Neural progenitor cell (in vitro differentiated cells): Measurements from ENCODE around the gene UFC1. TPM values are rescaled to one million over a fixed set of nuclear protein-coding genes. Genes with fewer than 3 reads are reported as not detected.

Experiments
- DNase-seq: peaks from one replicate; pipeline ENCODE4 v3.0.0-alpha.2; 2016; ENCODE audit warnings: low spot score
- H2AFZ ChIP-seq: fragments of 200-600 bp; sonication (generic); replicated peaks from 2 replicates; pipeline ENCODE4 v1.6.1; 2016; ENCODE audit warnings: antibody characterized with exemption
- H3F3A ChIP-seq: fragments of 200-600 bp; sonication (generic); 2 replicates; pipeline ENCODE4 v1.6.1; 2016; ENCODE audit warnings: antibody characterized with exemption, low read depth
- H3K27ac ChIP-seq: fragments of 200-600 bp; sonication (generic); 2 replicates; pipeline ENCODE4 v1.5.1; 2016; ENCODE audit warnings: mild to moderate bottlenecking
- H3K27me3 ChIP-seq: fragments of 200-600 bp; sonication (generic); 2 replicates; pipeline ENCODE4 v1.6.1; 2016; ENCODE audit warnings: mild to moderate bottlenecking, moderate library complexity
- H3K36me3 ChIP-seq: fragments of 200-600 bp; sonication (generic); 2 replicates; pipeline ENCODE4 v1.5.1; 2016
- H3K4me1 ChIP-seq: fragments of 200-600 bp; sonication (generic); 2 replicates; pipeline ENCODE4 v1.6.1; 2016; ENCODE audit warnings: mixed run types
- H3K4me2 ChIP-seq: fragments of 200-600 bp; sonication (generic); 2 replicates; pipeline ENCODE4 v1.6.1; 2016
- H3K4me3 ChIP-seq: fragments of 200-600 bp; sonication (generic); 2 replicates; pipeline ENCODE4 v1.5.1; 2016
- H3K79me2 ChIP-seq: fragments of 200-600 bp; sonication (generic); 2 replicates; pipeline ENCODE4 v1.6.1; 2016; ENCODE audit warnings: low read depth
- H3K9ac ChIP-seq: fragments of 200-600 bp; sonication (generic); 2 replicates; pipeline ENCODE4 v1.6.1; 2016
- H3K9me3 ChIP-seq: fragments of 200-600 bp; sonication (generic); 2 replicates; pipeline ENCODE4 v1.5.1; 2016; ENCODE audit warnings: low read depth
- H4K20me1 ChIP-seq: fragments of 200-600 bp; sonication (generic); 2 replicates; pipeline ENCODE4 v1.6.1; 2016; ENCODE audit warnings: low read depth
- H3K27ac Mint-ChIP-seq: 3 replicates; pipeline ENCODE4 v1.8.0; 2021; ENCODE audit warnings: mixed read lengths
- H3K27me3 Mint-ChIP-seq: 2 replicates; pipeline ENCODE4 v1.8.0; 2022; ENCODE audit warnings: low read depth, mild to moderate bottlenecking, inconsistent platforms, moderate library complexity, mixed read lengths; ENCODE audit not compliant: insufficient read depth
- H3K36me3 Mint-ChIP-seq: 3 replicates; pipeline ENCODE4 v1.8.0; 2021; ENCODE audit warnings: mixed read lengths
- H3K4me1 Mint-ChIP-seq: 3 replicates; pipeline ENCODE4 v1.8.0; 2021; ENCODE audit warnings: mixed read lengths
- H3K4me3 Mint-ChIP-seq: 3 replicates; pipeline ENCODE4 v1.8.0; 2021; ENCODE audit warnings: mild to moderate bottlenecking, moderate library complexity, mixed read lengths
- H3K9me3 Mint-ChIP-seq: 3 replicates; pipeline ENCODE4 v1.8.0; 2020; ENCODE audit warnings: mixed read lengths
- CTCF ChIP-seq: fragments of 200-600 bp; sonication (generic); IDR thresholded peaks from 2 replicates; pipeline ENCODE4 v1.5.1; 2017; ENCODE audit warnings: antibody characterized with exemption, mild to moderate bottlenecking
- EZH2 ChIP-seq: fragments of 200-600 bp; sonication (generic); IDR thresholded peaks from 2 replicates; pipeline ENCODE4 v1.6.1; 2017; ENCODE audit warnings: antibody characterized with exemption, mild to moderate bottlenecking, moderate library complexity
- EZH2phosphoT487 ChIP-seq: fragments of 200-600 bp; sonication (generic); IDR thresholded peaks from 2 replicates; pipeline ENCODE4 v1.6.1; 2017; ENCODE audit warnings: antibody characterized with exemption
- total RNA-seq: library from RNA; depleted of rRNA; stranded (reverse); fragments of >200 nt; gene quantifications from 2 replicates; pipeline ENCODE4 v1.2.3, GENCODE V29; 2015; ENCODE audit warnings: low replicate concordance

Gene UFC1
- total RNA-seq, 1 donor from 2014 or later = 114 TPM

- no peak overlapping the region for H3K27ac Mint-ChIP-seq
- no peak overlapping the region for H3K9ac ChIP-seq
- H3K36me3 ChIP-seq = no peaks in the 10 kb centered on the region
- TF ChIP-seq EZH2 (no peak), EZH2phosphoT487 (no peak), CTCF (peak; percentile 60)
- H3K9me3 ChIP-seq = no peaks in the 10 kb centered on the region
- peak; percentile 56 for DNase-seq
- no peak overlapping the region for H2AFZ ChIP-seq
- H3K4me1 ChIP-seq = no peaks in the 10 kb centered on the region
- peaks cover 7% of the 10 kb centered on the region for H3K36me3 Mint-ChIP-seq
- no peaks in the 10 kb centered on the region for H4K20me1 ChIP-seq
- H3K27me3 ChIP-seq = no peaks in the 10 kb centered on the region
- no peaks in the 10 kb centered on the region for H3K27me3 Mint-ChIP-seq
- peaks cover 6% of the 10 kb centered on the region for H3F3A ChIP-seq
- no peaks in the 10 kb centered on the region for H3K9me3 Mint-ChIP-seq
- peaks cover 6% of the 10 kb centered on the region for H3K79me2 ChIP-seq
- no peak overlapping the region for H3K4me2 ChIP-seq
- H3K4me1 Mint-ChIP-seq = peaks cover 4% of the 10 kb centered on the region
- no peak overlapping the region for H3K4me3 Mint-ChIP-seq
- H3K4me3 ChIP-seq = no peak overlapping the region
- H3K27ac ChIP-seq = no peak overlapping the region
Measured at GRCh38 chr1:161139766-161140165, 14.0 kb upstream of the UFC1 start.

GRCh38 chr1:161140755-161141400 is 12.9 kb upstream of the UFC1 start:
- H3K4me3 Mint-ChIP-seq = no peak overlapping the region
- Histone ChIP-seq H3K4me1 (no peaks in the 10 kb centered on the region), H3F3A (peaks cover 6% of the 10 kb centered on the region), H3K9me3 (no peaks in the 10 kb centered on the region), H3K79me2 (no peaks in the 10 kb centered on the region), H3K27ac (no peak overlapping the region), H2AFZ (no peak overlapping the region), H3K4me2 (no peak overlapping the region), H4K20me1 (no peaks in the 10 kb centered on the region), H3K9ac (no peak overlapping the region), H3K36me3 (no peaks in the 10 kb centered on the region), H3K4me3 (no peak overlapping the region), H3K27me3 (no peaks in the 10 kb centered on the region)
- no peak for DNase-seq
- no peak for TF ChIP-seq EZH2
- no peak for TF ChIP-seq EZH2phosphoT487
- TF ChIP-seq CTCF = no peak
- no peaks in the 10 kb centered on the region for H3K9me3 Mint-ChIP-seq
- no peak overlapping the region for H3K27ac Mint-ChIP-seq
- H3K36me3 Mint-ChIP-seq = peaks cover 1% of the 10 kb centered on the region
- no peaks in the 10 kb centered on the region for H3K27me3 Mint-ChIP-seq
- no peaks in the 10 kb centered on the region for H3K4me1 Mint-ChIP-seq

GRCh38 chr1:161145832-161146231 is 7.9 kb upstream of the UFC1 start:
- peaks cover 3% of the 10 kb centered on the region for H3K27me3 Mint-ChIP-seq
- no peak overlapping the region for H2AFZ ChIP-seq
- no peak overlapping the region for H3K4me3 Mint-ChIP-seq
- no peaks in the 10 kb centered on the region for H4K20me1 ChIP-seq
- H3K4me2 ChIP-seq = no peak overlapping the region
- no peak overlapping the region for H3K4me3 ChIP-seq
- no peaks in the 10 kb centered on the region for H3K9me3 ChIP-seq
- H3K9me3 Mint-ChIP-seq = no peaks in the 10 kb centered on the region
- no peaks in the 10 kb centered on the region for H3K27me3 ChIP-seq
- H3K27ac Mint-ChIP-seq = no peak overlapping the region
- H3K36me3 ChIP-seq = no peaks in the 10 kb centered on the region
- peaks cover 3% of the 10 kb centered on the region for H3K4me1 Mint-ChIP-seq
- no peaks in the 10 kb centered on the region for H3F3A ChIP-seq
- H3K79me2 ChIP-seq = no peaks in the 10 kb centered on the region
- DNase-seq = no peak
- H3K9ac ChIP-seq = no peak overlapping the region
- TF ChIP-seq CTCF (no peak), EZH2 (no peak), EZH2phosphoT487 (no peak)
- no peak overlapping the region for H3K27ac ChIP-seq
- H3K4me1 ChIP-seq = peaks cover 4% of the 10 kb centered on the region
- no peaks in the 10 kb centered on the region for H3K36me3 Mint-ChIP-seq
